Natural killer cell (primary cell): ENCODE measurements around the gene PASD1. TPM values are rescaled to one million over a fixed set of nuclear protein-coding genes. Genes with fewer than 3 reads are reported as not detected.
"Not testable (repeated sequence)": the region's sequence is repeated elsewhere in the genome, so short reads cannot be mapped to it uniquely, and the experiment has no call there.

Source experiments
- ATAC-seq, 3 donors: fragments of 150-1000 bp in 2 of 3; fragments of 200-7000 bp in 1 of 3; cut with Tn5 transposase; 1 replicate in 1 of 3; 2 replicates in 2 of 3; pipeline ENCODE4 v1.10.0; 2021; ENCODE audit warnings: mild to moderate bottlenecking in 2 of 3, moderate library complexity in 2 of 3
- DNase-seq, 2 donors: peaks; one replicate each; pipeline versions ENCODE4 v3.0.0 to v3.0.0-alpha.2; 2013 to 2021; ENCODE audit warnings: mixed read lengths in 1 of 2
- H3K27ac ChIP-seq: one replicate; pipeline ENCODE4 v1.5.1; 2013; ENCODE audit warnings: mild to moderate bottlenecking, low read length
- H3K27me3 ChIP-seq: one replicate; pipeline ENCODE4 v1.6.1; 2013; ENCODE audit warnings: low read length; ENCODE audit not compliant: control insufficient read depth, insufficient read depth
- H3K36me3 ChIP-seq: one replicate; pipeline ENCODE4 v1.6.1; 2013; ENCODE audit warnings: low read length; ENCODE audit not compliant: control insufficient read depth, insufficient read depth
- H3K4me1 ChIP-seq: one replicate; pipeline ENCODE4 v1.6.1; 2013; ENCODE audit warnings: low read length; ENCODE audit not compliant: control insufficient read depth, insufficient read depth
- H3K4me3 ChIP-seq: one replicate; pipeline ENCODE4 v1.5.1; 2013; ENCODE audit warnings: low read length
- H3K9me3 ChIP-seq: one replicate; pipeline ENCODE4 v1.6.1; 2013; ENCODE audit warnings: low read length; ENCODE audit not compliant: control insufficient read depth, insufficient read depth
- H3K27ac Mint-ChIP-seq, 2 donors: one replicate each; pipeline ENCODE4 v1.8.0; 2022; ENCODE audit warnings: mild to moderate bottlenecking in 2 of 2, mixed read lengths in 2 of 2, moderate library complexity in 1 of 2
- H3K27me3 Mint-ChIP-seq, 2 donors: one replicate each; pipeline ENCODE4 v1.8.0; 2022; ENCODE audit warnings: low read depth in 2 of 2, mixed read lengths in 2 of 2
- H3K36me3 Mint-ChIP-seq: one replicate; pipeline ENCODE4 v1.8.0; 2022; ENCODE audit warnings: mixed read lengths
- H3K4me1 Mint-ChIP-seq, 2 donors: one replicate each; pipeline ENCODE4 v1.8.0; 2022; ENCODE audit warnings: mixed read lengths in 2 of 2
- H3K4me3 Mint-ChIP-seq: one replicate; pipeline ENCODE4 v1.8.0; 2022; ENCODE audit warnings: mild to moderate bottlenecking, moderate library complexity, mixed read lengths
- H3K9me3 Mint-ChIP-seq, 2 donors: one replicate each; pipeline ENCODE4 v1.8.0; 2022; ENCODE audit warnings: mixed read lengths in 2 of 2
- WGBS: methylation state at CpG from one replicate; pipeline ENCODE4 v1.1.7; 2013; ENCODE audit warnings: missing lambda C conversion rate; ENCODE audit not compliant: insufficient coverage; 5-methylcytosine and 5-hydroxymethylcytosine counted together
- intact Hi-C: fragments of 100-400 bp; cut with micrococcal nuclease; formaldehyde crosslinking; loops from one replicate; pipeline ENCODE4 v1.14.2; 2022
- total RNA-seq, 4 donors: library from RNA; stranded (reverse); fragments of 120-200 nt in 1 of 4; gene quantifications; one replicate each; pipeline versions ENCODE4 v1.2.3 to v1.2.4, GENCODE V29; 2013 to 2022
- TF ChIP-seq, protein P1 (sequence below): fragments of 200-600 bp; IDR thresholded peaks from one replicate; pipeline ENCODE4 v1.8.0; 2022; ENCODE audit warnings: antibody characterized with exemption

Gene PASD1
- total RNA-seq, 3 donors from 2014 or later (not counting 1 experiment from before 2014, with no cell fraction given): not detected

GRCh38 chrX:151552743-151553142 lies 10.7 kb upstream of the PASD1 start:
- no peaks in the 10 kb centered on the region for H3K27me3 ChIP-seq
- Mint-ChIP-seq H3K4me3 (no peak overlapping the region), H3K9me3 (no peaks in the 10 kb centered on the region), H3K4me1 (no peaks in the 10 kb centered on the region), H3K27me3 (peaks cover 6 to 15% of the 10 kb centered on the region in 2 donors), H3K27ac (no peak overlapping the region), H3K36me3 (no peaks in the 10 kb centered on the region)
- no peak overlapping the region for H3K4me3 ChIP-seq
- 55% methylated on average over 2 of the region's 4 CpGs for WGBS
- H3K4me1 ChIP-seq: no peaks in the 10 kb centered on the region
- DNase-seq (no peak), ATAC-seq (no peak)
- H3K27ac ChIP-seq: no peak overlapping the region
- H3K36me3 ChIP-seq: no peaks in the 10 kb centered on the region
- TF ChIP-seq, protein P1, sequence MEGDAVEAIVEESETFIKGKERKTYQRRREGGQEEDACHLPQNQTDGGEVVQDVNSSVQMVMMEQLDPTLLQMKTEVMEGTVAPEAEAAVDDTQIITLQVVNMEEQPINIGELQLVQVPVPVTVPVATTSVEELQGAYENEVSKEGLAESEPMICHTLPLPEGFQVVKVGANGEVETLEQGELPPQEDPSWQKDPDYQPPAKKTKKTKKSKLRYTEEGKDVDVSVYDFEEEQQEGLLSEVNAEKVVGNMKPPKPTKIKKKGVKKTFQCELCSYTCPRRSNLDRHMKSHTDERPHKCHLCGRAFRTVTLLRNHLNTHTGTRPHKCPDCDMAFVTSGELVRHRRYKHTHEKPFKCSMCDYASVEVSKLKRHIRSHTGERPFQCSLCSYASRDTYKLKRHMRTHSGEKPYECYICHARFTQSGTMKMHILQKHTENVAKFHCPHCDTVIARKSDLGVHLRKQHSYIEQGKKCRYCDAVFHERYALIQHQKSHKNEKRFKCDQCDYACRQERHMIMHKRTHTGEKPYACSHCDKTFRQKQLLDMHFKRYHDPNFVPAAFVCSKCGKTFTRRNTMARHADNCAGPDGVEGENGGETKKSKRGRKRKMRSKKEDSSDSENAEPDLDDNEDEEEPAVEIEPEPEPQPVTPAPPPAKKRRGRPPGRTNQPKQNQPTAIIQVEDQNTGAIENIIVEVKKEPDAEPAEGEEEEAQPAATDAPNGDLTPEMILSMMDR: no peak
- intact Hi-C loops: no loop called here
- no peaks in the 10 kb centered on the region for H3K9me3 ChIP-seq

- H3K9me3 ChIP-seq, H3K36me3 Mint-ChIP-seq, DNase-seq, H3K4me3 Mint-ChIP-seq, H3K27ac Mint-ChIP-seq, H3K4me1 Mint-ChIP-seq, intact Hi-C loops, H3K4me1 ChIP-seq, ATAC-seq, H3K27ac ChIP-seq, H3K9me3 Mint-ChIP-seq, H3K36me3 ChIP-seq, H3K4me3 ChIP-seq, H3K27me3 ChIP-seq: not testable (repeated sequence)
- peaks cover 2 to 15% of the 10 kb centered on the region in 2 donors for H3K27me3 Mint-ChIP-seq
- 93% methylated on average over 23 of the region's 25 CpGs for WGBS
These were observed 8.2 kb upstream of the PASD1 start for GRCh38 chrX:151555301-151555700.

DNA sequence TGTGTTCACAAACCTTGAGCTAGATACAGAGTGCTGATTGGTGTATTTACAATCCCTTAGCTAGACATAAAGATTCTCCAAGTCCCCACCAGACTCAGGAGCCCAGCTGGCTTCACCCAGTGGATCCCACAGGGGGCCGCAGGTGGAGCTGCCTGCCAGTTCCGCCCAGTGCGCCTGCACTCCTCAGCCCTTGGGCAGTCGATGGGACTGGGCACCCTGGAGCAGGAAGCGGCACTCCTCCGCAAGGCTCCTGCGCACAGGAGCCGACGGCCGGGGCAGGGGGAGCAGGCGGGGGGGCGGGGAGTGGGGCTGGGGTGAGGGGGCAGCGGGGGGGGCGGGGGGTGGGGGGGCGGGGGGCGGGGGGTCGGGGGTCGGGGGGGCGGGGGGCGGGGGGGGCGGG lies 990 bp upstream of the PASD1 start:
- H3K4me3 Mint-ChIP-seq, H3K27me3 Mint-ChIP-seq, H3K9me3 Mint-ChIP-seq, DNase-seq, ATAC-seq, H3K27ac Mint-ChIP-seq, H3K4me3 ChIP-seq, H3K36me3 Mint-ChIP-seq, H3K27ac ChIP-seq, H3K27me3 ChIP-seq, H3K4me1 ChIP-seq, intact Hi-C loops, H3K36me3 ChIP-seq, H3K4me1 Mint-ChIP-seq, H3K9me3 ChIP-seq: not testable (repeated sequence)
- WGBS: 100% methylated on average over 3 of the region's 21 CpGs

- H3K9me3 Mint-ChIP-seq, H3K4me1 Mint-ChIP-seq, H3K4me3 Mint-ChIP-seq, ATAC-seq, H3K4me1 ChIP-seq, H3K36me3 Mint-ChIP-seq, H3K36me3 ChIP-seq, H3K27me3 ChIP-seq, H3K27ac ChIP-seq, H3K9me3 ChIP-seq, DNase-seq, intact Hi-C loops, H3K27me3 Mint-ChIP-seq, H3K4me3 ChIP-seq, H3K27ac Mint-ChIP-seq: not testable (repeated sequence)
- WGBS: 97% methylated on average over 24 of the region's 24 CpGs
These were observed 472 bp upstream of the PASD1 start for GRCh38 chrX:151563003-151563402.

- no peaks in the 10 kb centered on the region for H3K36me3 ChIP-seq
These were observed 560 bp downstream of the PASD1 start for GRCh38 chrX:151564035-151564434.

DNA sequence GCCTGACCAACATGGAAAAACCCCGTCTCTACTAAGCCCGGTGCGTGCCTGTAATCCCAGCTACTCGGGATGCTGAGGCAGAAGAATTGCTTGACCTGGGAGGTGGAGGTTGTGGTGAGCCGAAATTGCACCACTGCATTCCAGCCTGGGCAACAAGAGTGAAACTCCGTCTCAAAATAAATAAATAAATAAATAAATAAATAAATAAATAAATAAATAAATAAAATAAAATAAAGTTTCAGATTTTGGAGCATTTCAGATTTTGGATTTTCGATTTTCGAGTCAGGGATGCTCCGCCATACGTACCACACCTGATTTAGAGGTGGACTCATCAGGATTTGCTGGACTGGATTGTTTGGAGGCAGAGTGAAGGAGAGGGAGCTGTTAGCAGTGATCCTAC lies 3.4 kb downstream of the PASD1 start:
- H3K4me3 Mint-ChIP-seq, H3K4me1 ChIP-seq, H3K9me3 ChIP-seq, H3K9me3 Mint-ChIP-seq, H3K4me3 ChIP-seq, H3K36me3 Mint-ChIP-seq, H3K4me1 Mint-ChIP-seq, ATAC-seq, H3K27ac Mint-ChIP-seq, DNase-seq, H3K27me3 ChIP-seq, H3K27ac ChIP-seq, H3K27me3 Mint-ChIP-seq, intact Hi-C loops, H3K36me3 ChIP-seq: not testable (repeated sequence)
- WGBS: 91% methylated on average over 6 of the region's 10 CpGs

More at GRCh38 chrX:151564035-151564434, 560 bp downstream of the PASD1 start:
- Mint-ChIP-seq H3K27ac (no peak overlapping the region), H3K27me3 (peaks cover 0 to 3% of the 10 kb centered on the region in 2 donors), H3K36me3 (no peaks in the 10 kb centered on the region), H3K9me3 (no peaks in the 10 kb centered on the region), H3K4me3 (no peak overlapping the region), H3K4me1 (no peaks in the 10 kb centered on the region)
- ATAC-seq: no peak
- Histone ChIP-seq H3K4me3 (no peak overlapping the region), H3K4me1 (no peaks in the 10 kb centered on the region), H3K27ac (no peak overlapping the region), H3K9me3 (no peaks in the 10 kb centered on the region), H3K27me3 (no peaks in the 10 kb centered on the region)
- intact Hi-C loops: no loop called here
- TF ChIP-seq, protein P1: no peak
- WGBS: 95% methylated on average over 20 of the region's 21 CpGs
- no peak for DNase-seq
